ENCODE measurements around the gene TRMT112.

DNA sequence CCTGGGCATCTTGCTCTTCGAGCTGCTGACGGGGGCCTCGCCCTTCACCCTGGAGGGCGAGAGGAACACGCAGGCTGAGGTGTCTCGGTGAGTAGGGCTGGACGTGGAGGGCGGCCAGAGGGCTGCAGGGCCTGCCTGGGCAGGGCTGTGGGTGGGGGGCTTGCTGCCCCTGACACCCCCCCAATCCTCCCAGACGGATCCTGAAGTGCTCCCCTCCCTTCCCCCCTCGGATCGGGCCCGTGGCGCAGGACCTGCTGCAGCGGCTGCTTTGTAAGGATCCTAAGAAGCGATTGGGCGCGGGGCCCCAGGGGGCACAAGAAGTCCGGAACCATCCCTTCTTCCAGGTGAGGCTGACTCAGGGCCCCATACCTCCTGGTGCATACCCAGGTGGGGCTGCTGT is 44.3 kb upstream of the TRMT112 start:
- TF ChIP-seq CTCF (IDR thresholded peaks at IDR 0.05) (no peak), POLR2A (IDR thresholded peaks at IDR 0.05; ENCODE audit: low read depth) (no peak)

All from esophagus muscularis mucosa (tissue), 3 donors.